ENCODE data around the gene SLC6A13. TPM values are rescaled to one million over a fixed set of nuclear protein-coding genes. Genes with fewer than 3 reads are reported as not detected.

SLC6A13 gene
- total RNA-seq, 4 donors from 2014 or later, result 0.46 to 1.2 TPM; not detected in 2

GRCh38 chr12:206746-207440 is 55.7 kb downstream of the SLC6A13 start:
- peaks cover 0 to 8% of the 10 kb centered on the region in 2 donors for H3K4me1 ChIP-seq
- TF ChIP-seq CTCF (IDR thresholded peaks at IDR 0.05) (no peak), POLR2A (IDR thresholded peaks at IDR 0.05) (no peak)

GRCh38 chr12:205026-205425 is 57.6 kb downstream of the SLC6A13 start:
- Histone ChIP-seq H3K9me3 (no peaks in the 10 kb centered on the region), H3K4me3 (no peak overlapping the region), H3K4me1 (peaks cover 0 to 8% of the 10 kb centered on the region in 2 donors), H3K27me3 (no peaks in the 10 kb centered on the region), H3K27ac (no peak overlapping the region), H3K36me3 (no peaks in the 10 kb centered on the region)
- no peak for DNase-seq
- intact Hi-C loops (cut with DNase I; ENCODE audit: low total_unique reads), result no loop called here
- TF ChIP-seq CTCF (IDR thresholded peaks at IDR 0.05), result no peak
- no peak for TF ChIP-seq POLR2A (IDR thresholded peaks at IDR 0.05)

More at GRCh38 chr12:206746-207440, 55.7 kb downstream of the SLC6A13 start:
- no peaks in the 10 kb centered on the region for H3K9me3 ChIP-seq
- no peaks in the 10 kb centered on the region for H3K27me3 ChIP-seq
- no peaks in the 10 kb centered on the region for H3K36me3 ChIP-seq
- H3K4me3 ChIP-seq, result no peak overlapping the region
- H3K27ac ChIP-seq, result no peak overlapping the region
- no peak for DNase-seq
- intact Hi-C loops (cut with DNase I; ENCODE audit: low total_unique reads), result no loop called here

- DNase-seq, result no peak
- TF ChIP-seq POLR2A (IDR thresholded peaks at IDR 0.05), result no peak
- no peak for TF ChIP-seq CTCF (IDR thresholded peaks at IDR 0.05)
- Histone ChIP-seq H3K9me3 (no peaks in the 10 kb centered on the region), H3K4me1 (peaks cover 0 to 8% of the 10 kb centered on the region in 2 donors), H3K27me3 (no peaks in the 10 kb centered on the region), H3K4me3 (peak overlapping the region in 1 of 2 donors; percentile 26), H3K27ac (no peak overlapping the region), H3K36me3 (no peaks in the 10 kb centered on the region)
- intact Hi-C loops (cut with DNase I; ENCODE audit: low total_unique reads), result no loop called here
Observed at GRCh38 chr12:204261-204678, 58.4 kb downstream of the SLC6A13 start.

GRCh38 chr12:203462-204260 is 59.0 kb downstream of the SLC6A13 start:
- intact Hi-C loops (cut with DNase I; ENCODE audit: low total_unique reads), result no loop called here
- Histone ChIP-seq H3K27ac (peak overlapping the region in 1 of 2 donors; percentile 0), H3K27me3 (no peaks in the 10 kb centered on the region), H3K4me3 (peak overlapping the region; percentile 26 to 43), H3K4me1 (peaks cover 0 to 8% of the 10 kb centered on the region in 2 donors), H3K9me3 (no peaks in the 10 kb centered on the region), H3K36me3 (no peaks in the 10 kb centered on the region)
- DNase-seq, result peak in 1 of 2 donors; percentile 31
- TF ChIP-seq POLR2A (IDR thresholded peaks at IDR 0.05), result no peak
- TF ChIP-seq CTCF (IDR thresholded peaks at IDR 0.05), result peak in 1 of 4 experiments; percentile 12

GRCh38 chr12:203074-203461 is 59.6 kb downstream of the SLC6A13 start:
- no peaks in the 10 kb centered on the region for H3K9me3 ChIP-seq
- H3K27ac ChIP-seq, result peak overlapping the region in 1 of 2 donors; percentile 0
- TF ChIP-seq CTCF (IDR thresholded peaks at IDR 0.05) (no peak), POLR2A (IDR thresholded peaks at IDR 0.05) (no peak)
- no peaks in the 10 kb centered on the region for H3K27me3 ChIP-seq
- H3K4me3 ChIP-seq, result peak overlapping the region; percentile 26 to 43
- no peak for DNase-seq
- intact Hi-C loops (cut with DNase I; ENCODE audit: low total_unique reads), result no loop called here
- no peaks in the 10 kb centered on the region for H3K36me3 ChIP-seq
- peaks cover 0 to 8% of the 10 kb centered on the region in 2 donors for H3K4me1 ChIP-seq

Data from uterus (tissue), 4 donors.